Stimulated activated CD4-positive, alpha-beta T cell treated with anti-CD3 and anti-CD28 coated beads, Interleukin-2, amount 100 ng/mL, for 48 hours (primary cell): ENCODE results near the gene SH3PXD2A.
"Not testable (repeated sequence)": the region's sequence is repeated elsewhere in the genome, so short reads cannot be mapped to it uniquely, and the experiment has no call there.

Experiments used
- DNase-seq, 2 donors: peaks; one replicate each; pipeline ENCODE4 v3.0.0-alpha.2; 2020

SH3PXD2A gene

DNA sequence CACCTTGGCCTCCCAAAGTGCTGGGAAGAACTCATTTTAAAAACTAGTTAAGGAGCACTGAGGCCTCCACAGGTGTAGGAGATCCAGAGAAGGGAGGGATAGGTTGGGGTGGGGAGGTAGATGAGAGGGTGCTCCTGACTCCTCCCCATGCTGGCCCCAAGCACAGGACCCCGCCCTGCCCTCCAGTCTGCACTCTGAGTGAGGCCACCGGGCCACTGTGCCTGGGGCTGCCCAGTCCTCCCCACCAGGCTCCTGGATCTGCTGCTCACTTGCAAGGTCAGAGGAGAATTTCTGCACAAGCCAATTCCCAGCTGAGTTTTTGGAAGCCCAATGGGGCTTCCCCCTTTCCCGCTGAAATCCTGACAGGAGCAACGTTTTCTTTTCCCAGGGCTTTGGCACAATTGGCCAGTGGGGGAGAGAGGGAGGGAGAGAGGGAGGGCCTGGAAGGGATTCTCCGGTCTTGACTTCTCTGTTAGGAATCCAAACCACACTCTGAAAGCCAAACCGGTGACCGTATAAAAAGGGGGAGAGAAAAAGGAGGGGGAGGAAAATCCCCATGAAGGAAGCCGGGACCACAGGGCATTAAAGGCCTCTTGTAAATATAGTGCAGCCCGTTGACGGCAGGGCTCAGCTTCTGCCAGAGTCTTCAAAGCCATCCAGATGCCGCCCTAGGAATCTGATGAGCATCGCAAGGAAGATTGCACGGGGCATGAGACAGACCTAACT lies 116.2 kb downstream of the SH3PXD2A start:
- no peak for DNase-seq

DNA sequence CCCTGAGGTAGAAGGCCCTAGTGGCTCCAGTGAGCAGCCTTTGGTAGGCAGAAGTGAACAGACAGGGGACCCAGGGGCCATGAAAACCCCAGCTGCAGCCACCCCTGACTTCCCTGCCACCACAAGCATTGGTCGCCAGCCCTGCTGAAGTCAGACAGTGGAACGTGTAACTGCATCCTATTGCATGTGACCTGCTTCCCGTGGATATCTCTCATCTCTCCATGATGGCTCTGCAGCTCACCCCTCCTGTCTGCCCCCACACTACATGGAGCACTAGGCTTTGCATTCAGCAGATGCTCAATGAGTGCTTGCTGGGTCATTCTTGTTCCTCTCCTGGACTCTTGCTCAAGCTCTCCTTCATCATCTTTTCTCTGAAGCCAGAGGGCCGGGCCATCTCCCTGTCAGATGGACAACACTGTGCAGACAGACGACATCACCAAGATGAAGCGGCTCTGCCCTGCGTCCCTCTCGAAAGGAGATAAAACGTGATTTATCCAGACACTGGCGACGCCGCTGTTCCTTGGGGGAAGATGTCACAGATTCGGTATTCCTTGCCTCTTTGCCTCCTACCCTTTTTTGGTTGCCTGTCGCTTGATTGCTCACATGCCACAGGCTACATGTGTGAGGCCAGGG lies 117.5 kb downstream of the SH3PXD2A start:
- DNase-seq = no peak

DNA sequence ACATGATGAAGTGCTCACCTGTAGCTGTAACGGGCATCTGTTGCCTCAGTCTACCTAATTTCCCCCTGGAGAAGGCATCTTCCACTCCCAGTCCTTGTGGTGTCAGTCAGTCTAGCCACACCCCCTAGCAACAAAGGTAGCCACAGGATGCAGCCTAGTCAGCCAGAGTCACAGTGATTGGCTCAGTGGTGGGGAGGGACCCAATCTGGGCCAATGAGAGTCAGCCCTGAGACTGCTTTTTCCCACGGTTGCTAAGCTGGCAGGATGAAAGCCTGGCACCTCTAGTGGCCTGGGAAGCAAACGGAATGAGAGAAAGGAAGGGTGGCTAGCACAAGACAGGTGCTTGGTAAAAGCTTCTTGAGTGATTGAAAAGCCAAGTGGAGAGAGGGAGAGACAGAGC lies 118.6 kb downstream of the SH3PXD2A start:
- no peak for DNase-seq

DNA sequence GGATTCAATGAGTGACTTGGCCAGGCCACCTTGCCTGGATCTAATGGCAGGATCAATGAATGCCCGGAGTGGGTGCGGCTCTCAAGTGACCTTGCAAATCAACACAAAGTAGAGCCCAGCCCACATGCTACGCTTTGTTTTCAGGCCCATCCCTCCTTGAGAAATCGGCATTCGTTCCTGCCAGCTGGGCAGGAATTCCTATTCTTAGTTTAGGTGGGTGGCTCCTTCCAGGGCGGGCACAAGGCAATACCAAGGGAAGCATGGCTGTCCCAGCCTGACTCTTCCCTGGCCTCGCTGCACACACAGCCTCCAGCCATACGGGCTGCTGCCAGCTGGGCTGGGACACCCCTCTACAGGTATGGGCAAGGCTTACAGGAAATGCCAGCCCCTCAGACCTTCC lies 119.3 kb downstream of the SH3PXD2A start:
- DNase-seq = no peak

DNA sequence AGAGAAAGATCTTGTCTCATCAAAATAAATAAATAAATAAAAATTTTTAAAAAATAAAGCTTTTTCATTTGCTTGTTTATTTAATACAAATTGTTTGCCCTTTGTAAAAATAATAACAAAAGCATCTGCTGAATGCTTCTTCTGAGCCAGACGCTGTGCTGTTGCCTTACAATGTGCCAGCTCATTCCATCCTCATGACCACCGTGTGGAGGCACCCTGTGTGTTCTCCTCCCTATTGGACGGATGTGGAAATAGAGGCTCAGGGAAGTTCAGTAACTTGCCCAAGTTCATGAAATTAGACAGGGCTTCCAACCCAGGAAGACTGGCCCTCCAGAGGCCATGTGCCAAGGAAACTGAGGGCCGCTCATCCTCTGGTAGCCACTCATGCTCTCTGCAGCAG lies 120.6 kb downstream of the SH3PXD2A start:
- DNase-seq = no peak

DNA sequence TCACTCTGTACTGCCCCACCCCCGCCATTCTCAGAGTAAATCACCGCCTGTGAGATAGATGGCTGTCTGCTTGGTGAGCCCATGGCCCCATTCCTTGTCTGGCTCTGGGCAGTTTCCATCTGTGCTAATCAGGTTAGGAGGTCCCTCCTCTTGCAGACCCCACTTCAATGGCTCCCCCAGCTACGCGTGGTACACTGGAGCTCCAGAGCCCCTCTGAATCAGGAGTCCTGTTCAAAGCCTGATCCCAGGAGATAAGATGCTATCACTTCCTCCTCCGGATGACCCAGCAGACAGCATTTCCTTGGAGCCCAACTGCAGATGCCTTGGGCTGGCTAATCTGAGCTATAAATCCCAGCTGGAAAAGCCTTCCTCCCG lies 122.3 kb downstream of the SH3PXD2A start:
- DNase-seq = no peak

DNA sequence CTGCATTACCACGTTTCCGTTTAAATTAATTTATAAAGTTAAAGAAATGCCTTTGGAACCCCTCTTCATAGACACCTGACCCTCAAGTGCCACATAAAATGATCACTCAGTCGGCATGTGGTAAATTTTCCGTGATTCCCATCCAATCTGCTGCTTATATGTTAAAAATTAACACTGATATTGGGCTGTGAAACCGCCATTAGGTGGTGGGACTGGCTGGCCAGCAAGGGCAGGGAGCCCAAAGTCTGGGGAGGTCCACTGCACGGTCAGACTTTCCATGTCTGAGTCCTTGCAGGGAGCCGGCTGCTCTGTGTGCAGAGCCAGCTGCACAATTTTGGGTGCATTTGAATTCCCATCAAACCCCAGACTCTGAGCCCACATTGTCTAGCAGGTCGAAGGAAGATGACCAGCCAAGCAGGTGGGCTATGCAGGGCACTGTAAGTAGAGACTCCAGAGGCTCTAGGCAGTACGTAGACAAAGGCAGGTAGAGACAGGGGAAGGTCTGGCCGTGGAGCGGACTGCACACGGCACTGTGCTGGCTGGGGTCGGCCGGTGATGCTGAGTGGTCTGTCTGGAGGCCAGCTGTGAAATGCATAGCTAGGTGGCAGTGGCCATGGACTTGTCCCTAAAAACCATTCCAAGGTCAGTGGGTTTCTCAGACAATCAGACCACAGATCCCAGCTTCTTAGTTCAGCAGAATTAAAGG lies 122.9 kb downstream of the SH3PXD2A start:
- no peak for DNase-seq

DNA sequence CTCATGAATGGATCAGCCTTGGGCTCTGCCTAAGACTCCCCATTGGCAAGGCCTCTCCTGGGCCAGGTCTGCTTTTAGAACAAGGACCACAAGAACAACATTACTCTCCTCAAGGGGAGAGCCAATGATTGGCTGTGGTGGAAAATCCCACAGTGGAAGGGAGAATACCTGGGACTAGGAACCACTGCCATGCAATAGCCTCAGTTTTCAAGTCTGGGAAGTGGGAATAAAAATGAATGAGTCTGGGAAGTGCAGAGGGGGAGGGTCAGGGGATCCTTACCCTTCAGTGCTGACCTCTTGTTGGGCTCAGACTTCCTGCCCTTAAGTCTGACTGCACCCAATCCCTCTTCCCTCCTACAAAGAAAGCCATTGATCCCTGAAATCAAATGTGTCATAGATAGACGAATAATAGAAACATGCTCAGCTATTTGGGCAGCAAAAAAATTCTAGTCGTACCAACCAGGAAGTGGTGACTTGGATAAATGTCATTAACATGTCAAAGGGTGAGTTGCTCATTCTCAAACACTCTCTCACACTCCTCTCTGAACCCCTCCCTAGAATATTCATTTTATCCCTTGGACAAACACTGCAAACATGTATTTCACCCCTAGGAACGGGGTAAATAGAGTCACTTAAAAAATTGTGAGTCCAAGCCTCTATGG lies 123.6 kb downstream of the SH3PXD2A start:
- DNase-seq = no peak

DNA sequence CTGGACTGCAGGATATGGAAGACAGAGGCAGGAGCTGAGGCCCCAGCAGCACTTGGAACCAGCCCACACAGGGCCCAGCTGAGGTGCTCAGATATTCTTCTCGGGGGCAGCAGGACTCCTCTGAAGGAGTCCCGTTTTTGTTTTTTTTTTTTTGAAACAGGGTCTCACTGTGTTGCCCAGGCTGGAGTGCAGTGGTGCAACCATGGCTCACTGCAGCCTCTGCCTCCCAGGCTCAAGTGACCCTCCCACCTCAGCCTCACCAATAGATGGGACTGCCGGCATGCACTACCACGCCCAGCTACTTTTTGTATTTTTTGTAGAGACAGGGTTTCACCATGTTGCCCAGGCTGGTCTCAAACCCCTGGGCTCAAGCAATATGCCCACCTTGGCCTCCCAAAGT lies 124.3 kb downstream of the SH3PXD2A start:
- DNase-seq = not testable (repeated sequence)

DNA sequence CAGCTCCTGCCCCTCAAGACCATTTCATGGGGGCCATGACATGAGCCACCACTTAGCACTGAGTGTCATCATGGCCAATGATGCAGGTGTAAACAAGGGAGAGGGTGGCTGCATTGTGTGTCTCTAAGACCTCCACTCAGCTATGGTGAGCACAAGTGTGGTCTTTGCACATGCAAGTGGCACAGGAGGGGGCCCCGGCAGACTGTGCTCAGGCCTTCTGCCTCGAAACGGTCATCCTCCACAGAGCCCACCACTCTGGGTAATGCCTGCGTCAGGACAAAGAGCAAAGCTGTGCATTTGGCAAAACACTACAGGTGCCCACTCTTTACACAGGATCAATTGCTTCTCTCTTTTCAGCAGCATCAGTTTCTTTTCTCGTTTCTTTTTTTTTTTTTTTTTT lies 125.5 kb downstream of the SH3PXD2A start:
- no peak for DNase-seq

DNA sequence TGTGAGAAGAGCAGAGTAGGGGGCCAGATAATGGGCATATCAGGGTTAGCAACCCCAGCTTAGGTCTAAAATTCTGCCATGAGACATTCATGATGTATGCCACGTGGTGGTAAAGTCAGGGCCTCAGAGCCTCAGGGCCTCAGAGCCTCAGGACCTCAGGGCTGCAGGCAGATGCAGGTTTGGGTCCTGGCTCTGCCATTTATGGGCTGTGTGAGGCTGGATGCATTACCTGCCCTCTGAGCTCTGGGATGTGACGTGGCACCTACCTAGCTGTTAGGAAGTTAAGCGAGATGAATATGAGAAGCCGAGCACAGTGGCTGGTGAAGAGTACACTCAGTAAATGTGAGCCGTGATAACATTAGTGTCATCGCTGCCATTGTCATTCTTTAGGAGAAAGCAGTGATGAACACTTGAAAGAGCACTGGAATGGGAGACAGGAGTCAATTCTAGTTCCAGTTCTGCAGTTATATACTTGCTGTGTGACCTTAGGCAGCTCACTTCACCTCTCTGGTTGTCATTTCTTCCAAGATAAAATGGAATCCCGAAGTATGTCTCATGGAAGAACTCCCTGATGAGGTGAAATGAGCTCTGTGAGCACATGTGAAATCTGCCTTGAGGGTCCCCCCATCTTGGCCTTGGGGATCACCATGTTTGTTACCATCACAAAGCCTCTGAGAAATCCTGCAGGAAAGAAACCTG lies 127.2 kb downstream of the SH3PXD2A start:
- DNase-seq = no peak

DNA sequence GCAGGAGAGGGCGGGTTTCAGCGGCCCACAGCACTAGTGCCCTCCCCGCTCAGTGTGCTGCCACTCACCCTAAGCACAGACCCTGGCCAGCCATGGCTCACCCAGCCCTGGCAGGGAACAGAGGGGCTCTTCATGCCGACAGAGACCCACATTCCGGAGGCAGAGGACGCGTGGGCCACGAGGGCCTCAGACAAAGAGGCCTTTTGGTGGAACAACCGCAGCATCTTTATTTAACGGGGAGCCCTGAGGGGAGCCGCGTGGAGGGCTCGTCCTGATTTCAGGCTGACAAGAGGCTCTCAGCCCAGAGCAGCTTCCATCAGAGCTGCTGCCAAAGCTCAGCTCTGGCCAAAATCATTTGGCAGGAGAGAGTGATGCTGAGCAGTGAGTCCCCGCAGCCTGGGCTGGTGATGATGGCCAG lies 127.8 kb downstream of the SH3PXD2A start:
- DNase-seq = no peak

DNA sequence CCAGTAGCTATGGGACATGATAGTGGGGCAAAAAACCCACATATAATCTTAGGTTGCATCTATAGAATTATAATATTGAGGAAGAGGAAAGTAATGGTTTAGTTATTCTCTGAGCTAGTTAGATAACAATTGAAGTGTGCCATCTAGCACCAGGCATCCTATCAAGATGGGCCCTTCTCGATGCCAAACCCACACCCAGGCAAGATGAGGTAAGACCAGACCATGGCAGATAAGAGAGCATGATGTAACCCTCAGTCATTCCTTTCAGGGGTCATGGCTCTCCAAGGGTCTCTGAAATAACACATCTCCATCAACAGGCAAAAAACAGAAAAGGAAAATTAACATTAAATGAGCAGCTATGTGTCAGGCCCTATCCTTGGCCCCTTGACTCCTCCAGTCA lies 128.7 kb downstream of the SH3PXD2A start:
- DNase-seq = no peak

DNA sequence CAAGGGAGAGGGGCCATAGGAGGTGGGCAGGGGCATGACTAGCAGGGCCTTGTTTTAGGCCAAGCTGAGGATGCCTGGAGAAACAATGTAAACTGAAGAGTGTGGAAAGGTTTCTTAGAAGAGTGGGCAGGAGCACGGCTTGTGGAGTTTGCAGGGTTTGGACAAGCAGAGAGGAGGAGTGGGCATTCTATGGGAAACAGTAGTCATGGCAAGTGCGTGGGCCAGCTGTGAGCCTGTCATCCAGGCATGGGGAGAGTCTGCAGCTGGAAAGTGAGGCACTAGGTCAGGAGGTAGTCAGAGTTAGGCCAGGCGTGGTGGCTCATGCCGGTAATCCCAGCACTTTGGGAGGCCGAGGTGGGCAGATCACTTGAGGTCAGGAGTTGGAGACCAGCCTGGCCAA lies 130.1 kb downstream of the SH3PXD2A start:
- no peak for DNase-seq

DNA sequence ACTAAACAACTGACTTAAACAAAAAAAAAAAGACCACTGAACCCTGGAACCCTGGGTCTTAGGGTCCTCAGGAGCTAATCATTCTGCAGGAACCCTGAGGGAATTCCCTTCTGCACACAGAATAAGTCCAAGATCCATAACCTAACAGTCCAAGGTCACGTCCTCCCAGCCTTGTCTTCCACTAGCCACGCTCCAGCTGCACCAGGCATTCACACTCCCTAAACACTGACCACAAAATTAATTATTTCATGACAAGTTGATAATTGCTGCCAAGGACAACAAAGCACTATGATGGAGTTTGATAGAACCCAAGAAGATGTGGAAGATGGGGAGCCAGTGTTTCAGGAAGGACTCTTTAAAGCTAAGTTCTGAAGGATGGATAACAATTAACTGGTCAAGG lies 130.6 kb downstream of the SH3PXD2A start:
- no peak for DNase-seq

DNA sequence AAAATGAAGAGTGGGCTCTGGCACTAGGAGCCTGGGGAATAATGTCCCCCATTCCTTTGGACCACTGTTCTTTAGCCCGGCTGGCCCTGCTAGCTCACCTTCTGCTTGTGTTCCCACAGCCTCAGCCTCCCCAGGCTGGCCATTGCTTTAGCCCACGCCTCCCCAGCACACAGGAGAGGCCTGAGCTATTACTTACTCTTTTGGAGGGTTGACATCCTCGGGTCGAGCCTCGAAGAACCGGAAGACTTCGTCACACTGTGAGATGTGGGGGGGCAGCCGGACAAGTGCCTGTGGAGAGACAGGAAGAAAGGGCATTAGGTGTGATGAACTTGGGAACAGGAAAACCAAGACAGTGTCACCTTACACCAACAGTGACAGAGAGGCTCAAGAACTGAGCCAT lies 131.3 kb downstream of the SH3PXD2A start:
- no peak for DNase-seq

DNA sequence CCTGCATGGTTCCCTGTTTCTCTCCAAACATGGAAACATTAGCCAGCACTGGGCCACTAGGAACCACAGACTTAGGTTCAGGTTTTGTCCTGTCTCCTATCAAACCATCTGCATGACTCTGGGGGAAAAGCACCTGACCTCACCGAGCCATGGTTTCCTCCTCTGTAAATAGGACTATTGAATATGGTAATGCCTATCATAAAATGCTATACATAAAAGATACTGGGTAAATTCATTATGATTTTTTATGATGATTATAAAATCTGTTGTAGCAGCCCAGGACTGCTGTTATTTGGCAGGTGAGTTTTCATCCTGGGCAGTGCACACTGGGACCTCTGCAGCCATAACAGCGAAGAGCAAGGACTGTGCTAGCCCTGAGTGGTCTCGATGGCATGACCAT lies 131.8 kb downstream of the SH3PXD2A start:
- DNase-seq = no peak

DNA sequence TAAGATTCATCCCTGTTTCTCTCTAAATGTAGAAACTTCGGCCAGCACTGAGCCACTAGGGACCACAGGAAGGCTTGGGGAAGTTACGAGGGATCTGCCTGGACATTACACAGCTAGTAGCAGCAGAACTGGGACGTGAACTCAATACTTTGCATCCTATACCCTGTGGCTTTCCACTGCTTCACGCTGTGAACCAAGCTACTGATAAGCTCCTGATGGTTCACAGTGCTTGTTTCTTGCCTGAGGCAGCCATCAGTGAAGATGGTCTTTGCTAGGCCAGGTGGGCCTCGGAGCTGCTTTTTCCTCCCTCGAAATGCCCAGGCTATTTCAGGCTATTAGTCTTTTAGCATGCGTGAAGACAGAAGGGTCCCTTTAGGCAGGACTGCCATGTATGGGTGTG lies 132.7 kb downstream of the SH3PXD2A start:
- DNase-seq = no peak

DNA sequence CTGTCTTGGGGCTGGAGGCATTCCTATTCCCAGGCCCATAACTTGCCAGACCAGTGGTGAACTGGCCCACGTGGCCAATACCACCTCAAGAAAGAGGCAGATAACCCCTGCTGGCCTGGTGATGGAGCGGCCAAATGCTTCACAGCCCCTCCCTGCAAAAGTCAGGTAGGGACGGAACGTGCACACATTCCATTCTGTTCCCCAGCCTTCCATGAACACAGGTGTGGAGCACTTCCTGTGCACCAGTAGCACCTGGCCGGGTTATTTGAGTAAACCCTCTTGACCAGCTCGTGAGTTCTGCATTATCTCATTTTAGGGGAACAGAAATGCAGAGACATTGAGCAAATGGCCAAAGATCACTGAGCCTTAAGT lies 134.4 kb downstream of the SH3PXD2A start:
- DNase-seq = no peak

DNA sequence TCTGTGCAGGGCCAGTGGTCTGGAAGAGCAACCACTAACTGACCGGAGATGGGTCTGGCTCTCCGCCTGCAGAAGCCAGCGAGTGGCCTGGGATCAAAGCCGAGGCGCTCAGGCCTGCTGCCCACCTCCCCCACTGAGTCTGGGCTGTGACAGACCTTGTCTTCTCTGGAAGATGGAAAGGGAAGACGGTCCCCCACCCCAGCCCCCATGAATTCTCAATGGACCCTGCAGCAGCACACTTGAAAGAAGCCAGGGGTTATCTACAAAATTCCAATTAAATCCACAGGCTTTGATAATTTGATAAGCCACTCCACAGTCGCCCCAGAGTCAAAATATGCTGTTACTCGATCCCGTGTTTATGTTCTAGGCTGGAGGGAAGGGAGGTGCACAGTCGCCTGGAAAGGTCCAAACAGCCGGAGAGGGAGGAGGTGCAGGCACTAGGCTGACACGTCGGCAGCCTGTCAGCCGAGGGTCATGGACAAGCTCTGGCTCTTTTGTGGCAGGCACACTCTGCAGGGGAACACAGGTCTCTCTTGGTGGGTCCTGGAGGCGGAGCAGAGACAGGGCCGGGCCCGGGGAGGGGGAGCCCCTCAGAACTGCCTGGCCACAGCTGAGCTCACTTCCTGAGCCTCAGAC lies 134.9 kb downstream of the SH3PXD2A start:
- no peak for DNase-seq

DNA sequence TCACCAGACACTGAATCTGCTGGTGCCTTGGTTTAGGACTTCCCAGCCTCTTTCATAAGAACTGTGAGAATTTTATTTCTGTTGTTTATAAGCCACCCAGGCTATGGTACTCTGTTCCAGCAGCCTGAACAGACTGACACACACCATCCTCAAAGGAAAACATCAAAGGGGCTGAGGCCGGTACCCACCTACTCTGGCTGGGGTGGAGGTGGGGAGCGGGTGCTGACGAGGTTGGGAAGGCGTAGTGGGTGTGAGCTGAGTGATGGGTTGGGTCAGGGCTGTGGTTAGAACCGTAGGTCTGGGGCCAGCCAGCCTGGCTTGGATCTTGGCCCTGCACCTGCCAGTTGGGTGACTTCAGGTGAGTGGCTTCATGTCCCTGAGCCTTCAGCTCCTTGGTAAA lies 136.3 kb downstream of the SH3PXD2A start:
- DNase-seq = no peak

DNA sequence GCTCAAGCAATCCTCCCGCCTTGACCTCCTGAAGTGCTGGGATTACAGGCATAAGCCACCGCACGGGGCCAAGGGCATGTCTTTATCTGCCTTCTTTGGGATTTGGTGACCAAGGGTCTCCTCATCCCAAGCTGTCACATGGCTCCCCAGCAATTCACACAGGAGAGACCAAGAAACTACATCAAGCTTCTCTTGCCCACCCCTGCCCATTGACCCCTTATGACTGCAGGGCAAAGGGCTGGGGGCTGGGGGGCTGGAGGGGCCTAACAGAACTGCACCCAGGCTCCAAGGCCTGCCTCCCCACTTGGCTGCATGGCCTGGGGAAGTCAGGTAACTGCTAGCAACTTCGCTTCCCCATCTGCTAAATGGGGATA lies 137.1 kb downstream of the SH3PXD2A start:
- no peak for DNase-seq
